HG02943 (cell line): ENCODE data around the gene KY.

ENCODE experiments used
- ATAC-seq: cut with Tn5 transposase; IDR thresholded peaks from one replicate; pipeline ENCODE4 v1.9.1; 2021; ENCODE audit warnings: mild to moderate bottlenecking, low read depth, moderate library complexity; ENCODE audit not compliant: unreplicated experiment

The KY gene

GRCh38 chr3:134622806-134623365 is 27.9 kb downstream of the KY start:
- no peak for ATAC-seq

GRCh38 chr3:134621854-134622253 is 29.0 kb downstream of the KY start:
- ATAC-seq: no peak

- ATAC-seq: no peak
Observed at GRCh38 chr3:134620476-134621115, 30.2 kb downstream of the KY start.

GRCh38 chr3:134619884-134620445 is 30.9 kb downstream of the KY start:
- ATAC-seq: no peak

GRCh38 chr3:134619301-134619615 is 31.6 kb downstream of the KY start:
- ATAC-seq: no peak

- ATAC-seq: no peak
Observed at GRCh38 chr3:134618478-134619300, 32.1 kb downstream of the KY start.

GRCh38 chr3:134617608-134618477 is 33.0 kb downstream of the KY start:
- ATAC-seq: no peak

GRCh38 chr3:134615743-134616142 is 35.1 kb downstream of the KY start:
- ATAC-seq: no peak

- no peak for ATAC-seq
Observed at GRCh38 chr3:134614955-134615354, 35.9 kb downstream of the KY start.

- no peak for ATAC-seq
Observed at GRCh38 chr3:134613006-134613520, 37.8 kb downstream of the KY start.

GRCh38 chr3:134611516-134611915 is 39.3 kb downstream of the KY start:
- ATAC-seq: no peak

GRCh38 chr3:134610432-134611385 is 40.1 kb downstream of the KY start:
- ATAC-seq: no peak

- ATAC-seq: no peak
Observed at GRCh38 chr3:134609821-134610431, 40.9 kb downstream of the KY start.

GRCh38 chr3:134608771-134609435 is 41.9 kb downstream of the KY start:
- ATAC-seq: no peak

GRCh38 chr3:134608023-134608770 is 42.6 kb downstream of the KY start:
- no peak for ATAC-seq

GRCh38 chr3:134607054-134608022 is 43.5 kb downstream of the KY start:
- no peak for ATAC-seq
